ENCODE results near the gene MBTD1.

The MBTD1 gene

GRCh38 chr17:51260237-51261023, 581 bp upstream of the MBTD1 start, which contains the start of gene UTP18:
UTP18 (plus strand) TSS chr17:51260546; CDS start chr17:51260585, 39 bp downstream.
- peak; percentile 96 for DNase-seq (ENCODE audit: extremely low read depth, low read depth)
- TF ChIP-seq, protein P1, sequence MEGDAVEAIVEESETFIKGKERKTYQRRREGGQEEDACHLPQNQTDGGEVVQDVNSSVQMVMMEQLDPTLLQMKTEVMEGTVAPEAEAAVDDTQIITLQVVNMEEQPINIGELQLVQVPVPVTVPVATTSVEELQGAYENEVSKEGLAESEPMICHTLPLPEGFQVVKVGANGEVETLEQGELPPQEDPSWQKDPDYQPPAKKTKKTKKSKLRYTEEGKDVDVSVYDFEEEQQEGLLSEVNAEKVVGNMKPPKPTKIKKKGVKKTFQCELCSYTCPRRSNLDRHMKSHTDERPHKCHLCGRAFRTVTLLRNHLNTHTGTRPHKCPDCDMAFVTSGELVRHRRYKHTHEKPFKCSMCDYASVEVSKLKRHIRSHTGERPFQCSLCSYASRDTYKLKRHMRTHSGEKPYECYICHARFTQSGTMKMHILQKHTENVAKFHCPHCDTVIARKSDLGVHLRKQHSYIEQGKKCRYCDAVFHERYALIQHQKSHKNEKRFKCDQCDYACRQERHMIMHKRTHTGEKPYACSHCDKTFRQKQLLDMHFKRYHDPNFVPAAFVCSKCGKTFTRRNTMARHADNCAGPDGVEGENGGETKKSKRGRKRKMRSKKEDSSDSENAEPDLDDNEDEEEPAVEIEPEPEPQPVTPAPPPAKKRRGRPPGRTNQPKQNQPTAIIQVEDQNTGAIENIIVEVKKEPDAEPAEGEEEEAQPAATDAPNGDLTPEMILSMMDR (IDR thresholded peaks at IDR 0.05; ENCODE audit: low read depth, low read length) = no peak

DNA sequence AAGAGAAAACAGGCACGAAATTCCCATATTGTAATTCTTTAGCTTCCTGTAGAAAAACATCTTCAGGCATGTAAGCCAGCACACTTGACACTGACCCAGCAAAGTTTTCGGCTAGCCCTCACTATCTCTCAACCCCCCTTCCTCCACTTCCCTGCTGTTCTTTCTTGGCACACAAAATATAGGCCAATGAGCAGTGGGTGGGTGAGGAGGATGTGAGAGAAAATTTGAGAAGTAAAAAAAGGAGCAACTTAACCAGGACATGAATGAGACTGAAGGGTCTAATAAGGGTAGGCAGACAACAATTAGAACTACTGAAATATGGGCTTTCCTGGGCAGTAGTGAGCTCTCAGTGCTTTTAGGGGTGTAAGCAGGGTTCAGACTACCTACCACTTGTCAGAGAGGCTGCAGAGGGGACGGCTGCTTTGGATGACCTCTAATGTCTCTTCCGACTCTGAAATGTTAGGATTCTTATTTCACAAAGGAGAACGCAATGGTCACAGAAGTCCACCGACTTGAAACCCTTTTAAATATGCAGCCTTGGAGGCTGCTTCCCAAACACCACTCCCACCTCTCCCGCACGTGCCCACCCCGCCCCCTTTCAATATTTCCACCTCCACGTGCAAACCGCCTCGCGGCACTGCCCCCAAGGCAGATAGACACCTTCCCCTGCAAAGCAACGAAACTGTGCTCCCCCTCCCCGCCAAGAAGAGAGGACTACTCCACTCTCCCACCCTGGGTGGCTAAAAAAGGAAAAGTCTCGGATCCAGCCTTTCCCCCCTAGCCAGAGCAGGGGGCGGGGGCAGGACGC, 889 bp downstream of the MBTD1 start:
- TF ChIP-seq, protein P1 (IDR thresholded peaks at IDR 0.05; ENCODE audit: low read depth, low read length) = no peak
- DNase-seq (ENCODE audit: extremely low read depth, low read depth) = no peak

DNA sequence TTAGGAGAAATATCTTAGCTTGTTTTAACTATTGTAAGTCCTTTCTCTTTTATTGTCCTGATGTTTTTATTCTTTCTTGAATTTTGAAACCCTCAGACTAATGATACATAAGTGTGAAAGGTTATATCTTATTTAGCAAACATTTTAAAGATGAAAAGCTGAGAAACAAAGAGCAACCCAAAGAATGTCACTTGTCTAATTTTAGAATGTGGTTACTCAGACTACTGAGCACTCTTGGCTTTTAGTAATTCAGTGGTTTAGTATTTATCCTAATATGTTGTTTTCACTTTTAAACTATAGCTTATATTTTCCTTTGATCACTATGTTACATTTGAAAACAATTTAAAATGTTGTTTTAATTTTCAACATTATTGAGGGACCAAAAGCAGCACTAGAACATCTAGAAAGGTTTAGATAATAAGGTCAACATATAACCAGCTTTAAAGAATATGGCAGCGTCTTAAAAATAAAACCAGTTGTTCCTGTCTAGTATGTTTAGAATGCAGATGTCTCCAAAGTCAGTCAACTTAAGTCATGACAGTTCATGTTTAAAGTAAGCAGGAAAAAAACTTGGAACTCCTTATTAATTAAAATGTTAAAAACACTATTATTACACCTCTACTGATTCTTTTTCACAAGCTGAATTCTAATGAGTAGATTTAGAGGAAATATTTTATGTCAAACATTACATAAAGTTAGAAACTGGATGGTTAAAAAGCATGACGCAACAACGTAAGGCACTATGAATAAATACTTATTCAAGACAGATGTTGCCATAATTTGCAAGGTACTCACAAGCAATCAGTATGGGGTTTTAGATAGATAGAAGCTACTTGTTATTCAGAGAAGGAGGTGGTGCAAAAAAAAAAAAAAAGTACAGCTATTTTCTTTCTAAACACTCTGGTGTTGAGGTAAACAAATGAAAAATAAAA, 2.4 kb downstream of the MBTD1 start:
- DNase-seq (ENCODE audit: extremely low read depth, low read depth) = no peak
- TF ChIP-seq, protein P1 (IDR thresholded peaks at IDR 0.05; ENCODE audit: low read depth, low read length) = no peak

- TF ChIP-seq, protein P1 (IDR thresholded peaks at IDR 0.05; ENCODE audit: low read depth, low read length) = no peak
Measured at GRCh38 chr17:51256101-51256500, 3.7 kb downstream of the MBTD1 start.

GRCh38 chr17:51255673-51256072, 4.2 kb downstream of the MBTD1 start:
- no peak for DNase-seq (ENCODE audit: extremely low read depth, low read depth)
- TF ChIP-seq, protein P1 (IDR thresholded peaks at IDR 0.05; ENCODE audit: low read depth, low read length) = no peak

More at GRCh38 chr17:51256101-51256500, 3.7 kb downstream of the MBTD1 start:
- DNase-seq (ENCODE audit: extremely low read depth, low read depth) = no peak

GRCh38 chr17:51251010-51251409, 8.8 kb downstream of the MBTD1 start:
- DNase-seq (ENCODE audit: extremely low read depth, low read depth) = no peak
- TF ChIP-seq, protein P1 (IDR thresholded peaks at IDR 0.05; ENCODE audit: low read depth, low read length) = no peak
